ENCODE results near the gene OTUB2. TPM values are rescaled to one million over a fixed set of nuclear protein-coding genes. Genes with fewer than 3 reads are reported as not detected.

Gene OTUB2
- total RNA-seq, 2 donors from 2014 or later: 2.2 to 2.7 TPM

DNA sequence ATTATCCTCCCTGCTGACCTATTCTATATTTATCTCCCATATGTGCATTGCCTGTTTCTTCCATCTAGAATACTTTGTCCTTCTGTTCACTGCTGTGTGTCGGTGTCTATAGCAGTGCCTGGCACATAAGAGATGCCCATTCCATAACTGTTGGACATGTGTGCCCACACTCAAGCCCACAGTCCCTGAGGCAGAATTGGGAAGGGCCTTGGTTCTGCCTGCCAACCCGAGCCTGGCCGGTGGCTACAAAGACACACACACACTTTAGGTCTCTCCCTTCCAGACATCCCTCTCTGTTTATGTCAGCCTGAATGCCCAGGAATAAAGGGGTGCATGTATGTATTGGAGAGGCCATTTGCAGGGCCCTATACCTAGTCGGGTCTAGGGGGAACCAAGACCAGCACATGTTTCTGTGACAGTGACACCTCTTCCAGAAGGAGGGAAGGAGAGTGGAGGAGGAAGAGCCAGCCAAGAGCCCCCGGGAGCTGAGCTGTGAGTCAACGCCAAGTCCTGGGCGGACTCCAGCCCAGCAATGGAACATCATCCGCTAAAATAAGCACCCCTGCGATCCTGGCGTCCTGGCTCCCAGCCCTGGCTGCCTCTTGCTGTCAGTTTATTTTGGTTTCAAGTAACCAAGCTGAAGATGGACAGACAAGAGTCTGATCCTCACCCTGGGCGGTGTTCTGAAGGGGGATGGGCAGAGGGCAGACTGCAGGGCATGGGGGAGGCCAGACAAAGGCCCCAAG, 45.5 kb upstream of the OTUB2 start:
- no peak overlapping the region for H3K9ac ChIP-seq (ENCODE audit: low read depth in 2 of 2, low read length in 2 of 2)
- no peaks in the 10 kb centered on the region for H3K4me1 ChIP-seq
- no peak for TF ChIP-seq CTCF (IDR thresholded peaks at IDR 0.05)
- no peak for DNase-seq
- intact Hi-C loops (cut with DNase I): no loop called here
- H3K9me3 ChIP-seq: no peaks in the 10 kb centered on the region
- no peak overlapping the region for H3K27ac ChIP-seq
- H3K4me3 ChIP-seq: no peak overlapping the region
- no peaks in the 10 kb centered on the region for H3K27me3 ChIP-seq
- no peaks in the 10 kb centered on the region for H3K36me3 ChIP-seq

DNA sequence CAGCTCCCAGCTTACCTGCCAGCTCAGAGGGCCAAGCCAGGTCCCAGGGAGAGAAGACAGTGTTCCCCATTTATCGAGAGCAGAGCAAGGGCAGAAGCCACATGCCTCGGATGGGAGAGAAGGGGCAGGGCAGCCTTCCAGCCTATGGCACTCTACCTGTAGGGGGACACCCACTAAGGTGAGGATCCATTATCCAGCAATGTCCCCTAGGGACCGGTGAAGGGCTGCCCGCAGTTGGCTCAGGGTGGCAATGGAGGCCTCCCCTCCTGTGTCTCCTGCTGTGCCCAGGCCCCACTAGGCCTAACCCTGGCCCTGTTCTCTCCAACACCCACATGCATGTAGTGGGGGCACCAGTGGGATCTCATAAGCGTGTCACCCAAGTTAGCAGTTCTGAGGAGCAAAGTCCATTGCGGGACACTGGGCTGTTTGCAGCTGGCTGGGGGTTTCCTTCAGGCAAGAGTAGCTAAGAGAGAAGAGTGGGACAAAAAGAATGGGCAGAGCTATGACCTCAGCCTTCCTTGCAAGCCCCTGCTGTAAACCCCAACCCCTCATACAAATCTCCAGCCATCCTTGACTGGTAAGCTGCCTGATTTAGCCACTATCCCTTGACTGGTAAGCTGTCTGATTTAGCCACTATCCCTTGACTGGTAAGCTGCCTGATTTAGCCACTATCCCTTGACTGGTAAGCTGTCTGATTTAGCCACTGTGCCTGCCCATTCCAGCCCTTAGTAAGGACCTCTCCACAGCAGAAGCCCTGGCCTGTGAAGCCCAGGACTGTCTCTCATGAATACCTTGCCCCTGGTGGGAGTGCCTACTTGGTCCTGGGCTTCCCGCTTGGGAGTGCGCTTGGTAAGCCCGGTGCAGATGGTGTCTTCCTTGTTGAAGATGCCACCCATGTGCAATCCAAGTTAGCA, 44.6 kb upstream of the OTUB2 start:
- Histone ChIP-seq H3K36me3 (no peaks in the 10 kb centered on the region), H3K9me3 (no peaks in the 10 kb centered on the region), H3K9ac (ENCODE audit: low read depth in 2 of 2, low read length in 2 of 2) (no peak overlapping the region), H3K4me3 (no peak overlapping the region), H3K4me1 (no peaks in the 10 kb centered on the region), H3K27me3 (no peaks in the 10 kb centered on the region), H3K27ac (no peak overlapping the region)
- TF ChIP-seq CTCF (IDR thresholded peaks at IDR 0.05): no peak
- no peak for DNase-seq
- intact Hi-C loops (cut with DNase I): no loop called here

GRCh38 chr14:93982230-93983007, 43.7 kb upstream of the OTUB2 start:
- no peaks in the 10 kb centered on the region for H3K36me3 ChIP-seq
- no peak overlapping the region for H3K4me3 ChIP-seq
- no peaks in the 10 kb centered on the region for H3K4me1 ChIP-seq
- H3K27ac ChIP-seq: no peak overlapping the region
- no peaks in the 10 kb centered on the region for H3K27me3 ChIP-seq
- DNase-seq: no peak
- TF ChIP-seq CTCF (IDR thresholded peaks at IDR 0.05): no peak
- H3K9me3 ChIP-seq: no peaks in the 10 kb centered on the region
- intact Hi-C loops (cut with DNase I): no loop called here
- no peak overlapping the region for H3K9ac ChIP-seq (ENCODE audit: low read depth in 2 of 2, low read length in 2 of 2)

DNA sequence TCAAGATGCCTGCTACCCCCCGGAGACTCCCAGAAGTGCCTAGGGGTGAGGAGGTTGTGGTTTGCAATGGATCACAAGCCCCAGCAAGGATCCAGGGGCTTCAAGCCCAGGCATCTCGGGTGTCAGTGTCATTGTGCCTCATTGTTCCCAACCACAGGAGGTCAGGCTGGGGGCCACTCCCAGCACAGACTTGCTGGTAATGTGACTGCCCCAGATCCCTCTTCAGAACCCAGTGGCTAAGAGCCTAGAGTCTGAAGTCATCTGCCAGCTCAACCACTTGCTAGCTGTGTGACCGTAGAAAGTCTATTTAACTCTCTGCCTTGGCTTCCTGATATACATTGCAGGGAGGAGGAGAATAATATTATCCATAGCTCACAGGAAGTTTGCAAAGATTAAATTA, 42.1 kb upstream of the OTUB2 start:
- intact Hi-C loops (cut with DNase I): no loop called here
- DNase-seq: no peak
- no peak overlapping the region for H3K27ac ChIP-seq
- no peak for TF ChIP-seq CTCF (IDR thresholded peaks at IDR 0.05)
- no peak overlapping the region for H3K4me3 ChIP-seq
- no peaks in the 10 kb centered on the region for H3K36me3 ChIP-seq
- H3K27me3 ChIP-seq: no peaks in the 10 kb centered on the region
- H3K9me3 ChIP-seq: no peaks in the 10 kb centered on the region
- H3K9ac ChIP-seq (ENCODE audit: low read depth in 2 of 2, low read length in 2 of 2): no peak overlapping the region
- H3K4me1 ChIP-seq: no peaks in the 10 kb centered on the region

GRCh38 chr14:93984987-93985410, 41.1 kb upstream of the OTUB2 start:
- no peaks in the 10 kb centered on the region for H3K9me3 ChIP-seq
- no peaks in the 10 kb centered on the region for H3K27me3 ChIP-seq
- no peak overlapping the region for H3K4me3 ChIP-seq
- peak; percentile 11 for TF ChIP-seq CTCF (IDR thresholded peaks at IDR 0.05)
- intact Hi-C loops (cut with DNase I): no loop called here
- no peak overlapping the region for H3K9ac ChIP-seq (ENCODE audit: low read depth in 2 of 2, low read length in 2 of 2)
- DNase-seq: peak; percentile 33
- no peaks in the 10 kb centered on the region for H3K36me3 ChIP-seq
- H3K4me1 ChIP-seq: no peaks in the 10 kb centered on the region
- no peak overlapping the region for H3K27ac ChIP-seq

Data from colonic mucosa (tissue), 4 donors.